HepG2 (cell line): ENCODE measurements around the gene TRIM4.

Experiments used
- EZH2 ChIP-seq: conservative IDR thresholded peaks from 2 replicates; pipeline ENCODE4 v1.6.1; 2012; ENCODE audit warnings: mild to moderate bottlenecking, low read depth, low read length, moderate library complexity
- MXI1 ChIP-seq: IDR thresholded peaks from 3 replicates; pipeline ENCODE4 v1.6.1; 2012; ENCODE audit warnings: low read depth, low read length, inconsistent platforms, borderline replicate concordance
- NR2F1 ChIP-seq, 2 experiments: fragments of 450-650 bp in 1 of 2; formaldehyde crosslinking in 1 of 2; IDR thresholded peaks; 2 replicates each; pipeline versions ENCODE4 v1.5.0 to v1.6.1; 2016 to 2020; ENCODE audit warnings: mild to moderate bottlenecking in 1 of 2, missing compliant biosample characterization in 1 of 2, missing genetic modification reagents in 1 of 2, moderate library complexity in 1 of 2
- RELA ChIP-seq: sonication (generic); formaldehyde crosslinking; IDR thresholded peaks from 2 replicates; pipeline ENCODE4 v1.4.0; 2020; ENCODE audit warnings: missing genetic modification reagents
- RXRA ChIP-seq: sonication (generic); formaldehyde crosslinking; IDR thresholded peaks from 2 replicates; pipeline ENCODE4 v1.5.1; 2020; ENCODE audit warnings: missing genetic modification reagents

- TF ChIP-seq EZH2 (no peak), RELA (CRISPR knock-in tag) (no peak), MXI1 (no peak), RXRA (CRISPR knock-in tag) (no peak), NR2F1 (CRISPR knock-in tag; IDR thresholded peaks at IDR 0.05) (no peak)
Measured at GRCh38 chr7:99943641-99944496, 24.5 kb upstream of the TRIM4 start.
